Prostate gland (tissue), 2 donors: Measurements from ENCODE around the gene PAK1.

Experiments used
- CTCF ChIP-seq, 4 experiments: fragments of 200-600 bp in 2 of 4; fragments of 450-650 bp in 2 of 4; sonication (generic) in 2 of 4; IDR thresholded peaks; 1 replicate in 3 of 4; 2 replicates in 1 of 4; pipeline ENCODE4 v1.5.1; 2016 to 2019; ENCODE audit warnings: antibody characterized with exemption in 4 of 4, mild to moderate bottlenecking in 2 of 4, moderate library complexity in 2 of 4
- POLR2AphosphoS5 ChIP-seq: sonication (generic); formaldehyde crosslinking; IDR thresholded peaks from one replicate; pipeline ENCODE4 v1.6.1; 2017; ENCODE audit warnings: antibody characterized with exemption

- TF ChIP-seq CTCF (IDR thresholded peaks at IDR 0.05) (no peak), POLR2AphosphoS5 (no peak)
Measured at GRCh38 chr11:77517226-77517625, 43.3 kb upstream of the PAK1 start.
